Measurements from ENCODE around the gene SLX9.
A peak's percentile ranks its signal among the peaks of the same experiment; 100 is the strongest.

The SLX9 gene

DNA sequence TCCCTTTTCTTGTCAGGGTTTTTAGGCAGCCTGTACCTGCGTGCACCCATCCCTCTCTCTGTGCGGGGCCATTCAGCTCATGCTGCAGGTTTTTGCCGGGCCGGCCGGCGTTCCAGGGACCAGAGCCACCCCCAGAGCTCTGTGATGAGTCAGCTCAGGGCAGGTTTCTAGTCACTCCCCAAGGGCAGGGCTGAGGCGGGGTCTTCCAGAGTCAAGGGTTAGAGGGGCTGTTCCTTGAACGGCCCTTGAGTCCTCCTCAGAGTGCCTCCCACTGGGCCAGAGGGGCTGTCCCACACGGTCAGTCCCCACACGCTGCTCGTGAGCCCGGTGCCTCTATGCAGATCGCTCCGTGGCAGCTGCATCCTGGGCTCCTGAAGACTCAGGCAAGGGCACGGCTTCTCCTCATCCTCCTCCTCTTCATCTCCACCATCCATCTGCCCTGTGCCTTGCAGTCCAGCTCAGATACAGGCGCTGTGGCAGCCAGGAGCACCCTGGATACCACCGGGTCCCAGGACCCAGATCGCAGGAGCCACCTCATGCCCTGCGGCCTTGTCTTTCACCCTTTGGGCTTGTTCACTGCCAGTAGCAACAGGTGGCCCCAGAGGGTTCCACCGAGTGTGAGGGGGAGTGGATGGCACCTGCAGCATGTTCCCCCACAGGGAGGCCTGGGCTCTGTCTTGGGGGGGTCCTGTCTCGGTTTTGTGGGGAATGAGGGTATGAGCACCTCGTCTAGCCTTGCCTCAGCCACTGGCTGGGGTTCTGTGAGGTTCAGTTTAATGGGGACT is 17.4 kb downstream of the SLX9 start:
- FAIRE-seq (no peak), DNase-seq (ENCODE audit: insufficient read length, low spot score) (no peak)

DNA sequence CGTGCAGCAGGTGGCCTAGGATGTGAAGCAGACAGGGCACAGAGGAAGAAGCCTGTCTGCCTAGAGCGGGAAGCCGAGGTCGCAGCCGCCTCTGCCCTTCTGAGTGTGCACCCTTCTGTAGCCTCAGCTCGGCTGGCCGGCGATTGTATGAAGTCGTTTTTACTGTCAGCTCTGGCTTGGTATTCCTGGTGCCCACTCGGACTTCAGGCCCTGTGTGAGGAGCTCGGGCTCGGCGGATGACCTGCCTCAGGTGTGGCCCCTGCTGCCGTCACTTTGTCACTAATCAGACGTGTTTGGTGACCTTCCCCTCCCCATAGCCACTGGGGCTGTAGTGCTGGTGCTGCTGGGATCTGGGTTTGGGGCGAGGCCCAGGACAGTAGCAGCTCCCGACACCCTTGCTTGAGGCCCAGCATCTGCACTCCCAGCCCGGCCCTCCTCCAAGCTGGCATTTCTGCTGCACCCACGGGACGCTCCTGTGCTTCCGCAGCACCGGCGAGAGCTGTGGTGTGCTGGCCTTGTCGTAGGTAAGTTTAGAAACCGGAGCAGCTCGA is 18.1 kb downstream of the SLX9 start:
- DNase-seq (ENCODE audit: insufficient read length, low spot score) (no peak), FAIRE-seq (no peak)

DNA sequence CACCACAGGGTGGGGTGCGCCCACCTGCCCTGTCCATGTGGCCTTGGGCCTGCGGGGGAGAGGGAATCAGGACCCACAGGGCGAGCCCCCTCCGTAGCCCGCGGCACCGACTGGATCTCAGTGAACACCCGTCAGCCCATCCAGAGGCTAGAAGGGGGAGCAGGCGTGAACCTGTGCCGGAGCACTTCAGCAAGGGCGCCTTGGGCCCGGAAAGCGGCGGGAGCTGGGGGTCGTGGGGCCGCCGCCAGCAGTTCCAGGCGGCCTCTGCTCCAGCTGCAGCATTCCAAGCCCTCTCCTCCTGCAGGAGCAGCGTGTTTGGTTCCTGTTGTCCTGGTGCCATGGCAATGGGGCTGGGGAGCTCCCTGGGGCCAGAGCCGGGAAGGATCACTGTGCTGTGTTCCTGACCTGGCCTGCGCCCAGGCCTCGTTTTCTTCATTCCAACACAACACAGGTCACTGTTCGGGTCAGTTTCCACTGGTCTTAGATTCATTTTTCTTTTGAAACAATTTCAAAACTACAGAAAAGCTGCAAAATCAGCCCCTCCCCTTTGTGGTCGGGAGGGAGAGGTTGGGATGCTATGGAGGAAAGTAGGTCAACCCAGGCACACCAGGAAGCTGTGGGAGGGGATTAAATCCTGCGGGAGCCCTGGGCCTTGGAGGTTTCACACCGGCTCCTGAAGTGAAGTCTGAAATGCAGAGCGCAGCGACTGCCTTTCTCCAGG is 18.8 kb downstream of the SLX9 start:
- no peak for FAIRE-seq

DNA sequence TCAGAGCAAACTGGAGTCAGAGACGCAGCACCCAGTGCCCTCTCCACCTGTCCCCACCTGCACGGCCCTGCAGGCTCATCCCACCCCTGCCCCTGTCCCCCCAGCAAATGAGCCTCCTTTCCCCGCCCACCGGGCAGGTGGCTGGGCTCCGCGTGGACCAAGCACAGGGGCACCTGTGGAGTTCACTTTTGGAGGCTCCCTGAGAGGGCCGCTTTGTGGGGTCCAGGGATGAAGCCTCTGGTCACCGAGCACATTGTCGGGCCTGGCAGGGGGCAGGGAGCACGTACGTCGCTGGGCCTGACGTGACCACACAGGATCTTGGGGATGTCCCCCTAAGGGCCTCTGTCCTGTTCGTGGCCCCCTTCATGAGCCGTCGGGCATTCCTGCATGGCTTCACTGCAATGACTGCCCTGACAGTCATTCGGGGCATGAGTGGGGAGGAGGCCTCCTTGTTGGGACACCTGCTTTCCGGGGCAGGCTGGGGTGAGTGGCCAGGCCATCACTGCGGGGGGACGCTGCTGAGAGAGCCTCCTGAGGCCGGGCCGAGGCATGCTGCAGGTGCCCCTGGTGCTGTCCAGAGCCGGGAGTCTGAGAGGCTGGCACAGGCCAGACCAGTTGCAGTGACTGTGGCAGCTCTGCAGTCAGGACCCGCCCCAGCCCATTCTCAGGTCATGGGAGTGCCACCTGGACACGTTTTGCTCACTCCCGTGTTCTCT is 19.7 kb downstream of the SLX9 start:
- DNase-seq (ENCODE audit: insufficient read length, low spot score) (no peak), FAIRE-seq (no peak)

More for the DNA sequence above, 18.8 kb downstream of the SLX9 start:
- no peak for DNase-seq (ENCODE audit: insufficient read length, low spot score)

DNA sequence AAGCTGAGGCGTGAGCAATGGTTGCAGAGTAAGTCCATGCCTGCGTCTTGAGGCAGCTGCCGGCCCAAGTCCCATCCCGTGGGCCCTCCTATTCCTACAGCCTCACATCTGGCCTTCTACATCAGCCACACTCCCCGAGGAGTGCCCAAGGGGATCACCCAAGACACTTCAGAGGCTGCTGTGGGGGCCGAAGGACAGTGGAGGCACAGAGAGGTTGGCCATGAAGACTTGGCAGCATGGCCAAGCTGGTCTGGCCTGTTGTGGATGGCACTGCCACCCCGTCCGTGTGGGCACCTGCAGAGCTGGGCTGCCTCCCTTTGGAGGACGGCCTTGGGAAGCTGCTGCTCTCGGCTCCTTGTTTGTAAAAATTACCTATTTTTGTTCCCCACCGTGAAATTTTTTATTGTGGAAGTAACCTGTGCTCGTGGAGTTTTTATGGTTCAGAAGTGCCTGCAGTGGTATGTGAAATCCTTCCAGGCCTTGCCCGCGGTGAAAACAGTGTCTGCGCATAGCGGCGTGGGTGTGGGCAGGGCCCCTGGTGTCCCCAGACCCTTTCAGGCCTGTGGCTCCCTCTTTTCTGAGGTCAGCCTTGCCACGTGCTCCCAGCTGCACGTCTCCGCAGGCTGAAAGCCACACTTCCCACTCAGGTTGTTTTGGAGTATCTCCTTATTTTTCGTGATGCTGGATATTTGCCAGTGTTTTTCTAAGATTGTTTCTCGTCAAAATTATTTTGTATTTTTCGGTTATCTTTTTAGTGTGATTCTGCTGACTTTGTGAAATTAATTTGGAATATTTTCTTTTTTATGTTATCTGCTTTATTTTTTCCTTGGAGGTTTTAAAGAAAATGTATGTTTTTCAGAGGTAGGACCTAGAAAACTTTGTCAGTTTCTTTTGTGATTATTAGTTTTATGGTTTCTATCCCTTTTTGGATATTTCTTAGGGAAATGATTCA is 20.6 kb downstream of the SLX9 start:
- no peak for FAIRE-seq

DNA sequence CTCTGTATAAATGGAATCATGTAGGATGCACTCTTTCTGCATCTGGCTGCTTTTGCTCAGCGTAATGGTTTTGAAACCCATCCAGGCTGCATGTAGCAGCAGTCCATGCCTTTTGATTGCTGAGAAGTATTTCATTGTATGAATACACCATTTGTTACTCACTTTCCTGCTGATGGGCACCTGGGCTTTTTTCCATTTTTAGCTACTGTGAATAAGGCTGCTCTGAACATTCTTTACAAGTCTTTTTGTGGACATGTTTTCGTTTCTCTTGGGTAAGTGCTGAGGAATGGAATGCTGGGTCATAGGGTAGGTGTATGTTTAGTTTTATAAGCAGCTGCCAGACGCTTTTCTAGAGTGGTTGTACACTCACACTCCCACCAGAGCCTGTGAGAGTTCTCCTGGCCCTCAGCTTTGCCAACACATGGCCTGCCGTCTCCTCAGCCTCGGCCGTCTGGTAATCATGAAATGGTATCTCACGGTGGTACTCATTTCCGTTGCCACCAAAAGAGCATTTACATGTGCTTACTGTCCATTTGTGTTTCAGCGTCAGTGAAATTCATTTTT is 22.7 kb downstream of the SLX9 start:
- no peak for FAIRE-seq
- no peak for DNase-seq (ENCODE audit: insufficient read length, low spot score)

More for the DNA sequence above, 20.6 kb downstream of the SLX9 start:
- no peak for DNase-seq (ENCODE audit: insufficient read length, low spot score)

DNA sequence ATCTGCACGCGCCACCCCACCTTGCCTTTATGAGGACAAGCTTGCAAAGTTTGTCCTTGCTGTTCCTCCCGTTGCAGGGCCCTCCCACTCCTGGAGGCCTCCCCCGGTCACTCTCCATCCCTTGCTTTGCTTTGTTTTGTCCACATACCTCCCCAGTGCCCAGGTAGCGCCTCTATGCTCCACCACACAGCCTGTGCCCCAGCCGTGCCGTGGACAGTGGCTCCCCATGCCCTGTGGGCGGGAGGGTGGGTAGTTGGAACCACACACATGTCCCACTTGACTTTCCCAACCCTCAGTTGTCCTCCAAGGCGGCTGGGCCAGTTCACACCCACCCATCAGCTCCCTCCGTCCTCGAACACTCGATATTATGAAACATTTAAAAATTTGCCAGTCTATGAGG is 24.6 kb downstream of the SLX9 start:
- no peak for DNase-seq (ENCODE audit: insufficient read length, low spot score)
- FAIRE-seq = no peak

DNA sequence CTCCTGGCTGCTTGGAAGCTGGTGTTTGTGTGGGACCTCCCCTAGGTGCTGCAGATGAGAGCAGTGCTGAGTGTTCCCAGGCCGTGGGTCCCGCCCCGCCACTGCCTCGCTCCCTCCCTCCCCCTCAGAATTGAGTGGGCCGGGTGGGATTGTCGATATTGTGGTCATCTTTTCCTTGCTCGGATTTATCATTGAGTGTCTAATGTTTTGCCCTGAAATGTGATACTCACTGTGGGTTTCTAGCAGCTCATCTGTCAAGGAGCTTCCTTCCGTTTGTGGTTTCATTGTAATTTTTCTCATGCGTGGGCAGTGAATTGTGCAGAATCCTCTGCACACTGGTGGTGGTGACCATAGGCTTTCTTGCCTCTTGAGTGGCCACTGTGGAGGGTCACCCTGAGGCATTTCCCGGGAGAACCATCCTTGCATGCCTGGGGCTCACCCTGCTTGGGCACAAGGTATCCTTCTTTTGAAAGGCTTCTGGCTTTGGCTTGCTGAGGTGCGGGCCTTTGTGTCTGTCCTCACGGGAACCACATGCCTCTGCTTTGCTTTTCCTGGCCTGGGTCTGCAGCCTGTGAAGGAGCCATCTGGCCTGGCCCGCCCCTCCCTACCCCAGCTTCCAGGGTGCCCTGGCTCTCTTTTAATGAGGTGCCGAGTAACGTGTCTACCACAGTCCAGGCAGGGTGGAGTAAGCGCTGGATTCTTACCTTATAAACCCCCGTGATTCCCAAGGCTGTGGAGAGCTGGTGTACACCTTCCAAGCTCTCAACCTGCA is 25.6 kb downstream of the SLX9 start:
- DNase-seq (ENCODE audit: insufficient read length, low spot score) (no peak), FAIRE-seq (peak; percentile 47)

DNA sequence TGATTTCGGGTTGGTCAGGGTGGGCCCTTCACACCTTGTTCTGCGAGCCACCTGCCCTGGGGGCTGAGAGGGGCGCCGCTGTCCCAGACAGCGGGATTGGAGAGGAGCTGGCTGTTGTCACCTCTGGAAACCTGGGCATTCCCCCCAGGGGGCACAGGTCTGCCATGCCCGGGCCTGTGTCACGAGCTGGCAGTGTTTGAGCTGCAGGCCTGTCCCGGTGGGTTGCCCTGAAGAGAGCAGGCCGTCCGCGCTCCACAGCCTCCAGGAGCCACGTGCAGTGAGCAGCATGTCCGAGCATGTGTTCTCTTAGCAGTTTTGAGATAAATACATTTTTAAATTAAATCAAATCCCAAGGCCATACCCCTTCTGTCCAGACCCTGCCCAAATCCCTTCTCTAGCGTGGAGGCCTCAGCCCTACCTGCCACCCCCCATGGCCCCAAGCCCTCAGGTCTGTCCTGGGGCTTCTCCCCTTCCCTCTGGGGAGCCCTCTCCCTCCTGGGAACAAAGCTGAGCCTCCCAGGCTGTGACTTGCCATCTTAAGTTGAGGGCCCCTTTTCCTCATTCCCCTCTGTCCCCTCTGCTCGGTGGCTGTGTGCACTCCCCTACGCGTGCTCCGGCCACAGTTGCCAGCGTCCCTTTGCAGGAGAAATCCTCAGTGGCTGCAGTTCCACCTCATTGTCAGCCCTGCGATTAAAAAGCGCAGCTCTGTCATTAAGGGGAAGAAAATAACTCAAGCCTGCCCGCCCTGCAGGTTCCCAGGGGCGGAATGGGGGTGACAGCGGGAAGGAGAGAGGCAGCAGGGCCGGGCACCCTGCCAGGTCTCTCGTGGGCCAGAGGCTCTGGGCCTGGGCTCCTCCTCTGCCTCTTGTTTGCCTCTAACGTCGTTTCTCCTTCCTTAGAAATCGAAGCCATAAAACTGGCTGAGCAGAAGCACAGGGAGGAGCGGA is 26.6 kb downstream of the SLX9 start:
- no peak for FAIRE-seq
- DNase-seq (ENCODE audit: insufficient read length, low spot score) = no peak

DNA sequence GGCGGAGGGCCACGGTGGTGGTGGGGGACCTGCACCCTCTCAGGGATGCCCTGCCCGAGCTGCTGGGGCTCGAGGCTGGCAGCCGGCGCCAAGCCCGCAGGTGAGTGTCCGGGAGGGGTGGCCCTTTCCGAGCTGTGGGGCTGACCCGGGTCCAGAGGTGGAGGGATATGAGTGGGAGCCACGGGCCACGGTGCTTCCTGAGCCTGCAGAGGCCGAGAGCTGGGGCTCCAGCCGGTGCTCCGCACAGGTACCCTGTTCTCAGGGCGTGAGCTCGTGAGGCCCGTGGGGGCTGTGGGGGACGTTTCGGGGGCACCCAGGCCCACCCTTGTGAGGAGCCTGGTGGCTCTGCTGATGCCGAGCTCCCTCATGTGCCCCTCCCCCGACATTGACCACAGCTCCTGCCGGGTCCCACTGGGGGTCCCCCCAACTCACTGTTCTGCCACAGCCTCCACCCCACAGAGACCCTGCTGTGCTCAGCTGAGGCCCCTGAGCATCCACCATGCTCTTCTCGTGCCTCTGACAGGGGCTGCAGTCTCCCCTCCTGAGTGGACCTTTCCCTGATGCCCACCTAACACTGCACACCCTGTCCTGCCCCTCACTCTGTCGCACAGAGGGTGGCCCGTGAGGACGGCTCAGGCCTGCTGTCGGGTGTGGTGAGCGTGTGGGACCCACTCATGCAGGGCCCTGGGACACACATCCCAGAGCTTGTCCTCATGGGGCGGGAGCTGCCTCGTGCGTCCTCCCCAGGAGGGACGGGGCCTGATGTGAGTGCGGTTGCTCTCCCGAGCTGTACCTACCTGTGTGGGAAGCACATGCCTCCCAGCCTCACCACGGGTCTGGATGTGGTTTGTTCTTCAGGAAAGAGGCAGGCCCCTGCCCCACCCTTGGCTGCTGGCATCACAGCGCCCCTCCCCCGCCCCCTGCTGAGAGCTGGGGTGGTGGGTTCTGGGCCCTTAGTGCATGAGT is 27.5 kb downstream of the SLX9 start:
- DNase-seq (ENCODE audit: insufficient read length, low spot score) (no peak), FAIRE-seq (no peak)

DNA sequence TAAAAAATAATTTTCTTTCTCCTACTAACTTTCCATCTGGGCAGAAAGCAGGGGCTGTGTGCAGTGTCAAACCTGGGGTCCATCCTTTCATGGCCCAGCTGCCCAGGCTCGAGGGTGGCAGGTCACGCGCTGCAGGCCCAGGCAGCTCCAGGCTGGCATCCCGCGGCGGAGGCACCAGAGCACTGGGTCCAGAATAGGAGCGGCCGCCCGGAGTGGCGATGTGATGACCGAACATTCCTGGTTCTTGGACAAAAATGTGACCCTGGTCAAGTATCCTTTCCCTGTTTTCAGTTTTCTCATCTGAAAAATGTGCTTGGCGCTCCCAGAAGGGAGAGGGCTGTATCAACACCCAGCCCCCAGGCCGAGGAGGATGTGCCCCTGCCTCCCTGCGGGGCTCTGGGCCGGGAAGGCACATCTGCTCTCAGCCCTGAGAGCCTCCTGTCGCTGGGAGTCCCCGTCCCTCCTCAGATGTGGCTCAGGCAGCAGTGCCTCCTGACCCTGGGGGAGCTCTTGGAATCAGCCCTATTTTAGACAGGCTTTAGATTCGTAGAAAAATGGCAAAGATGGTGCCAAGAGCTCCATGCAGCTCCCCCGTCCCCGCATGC is 29.3 kb downstream of the SLX9 start:
- DNase-seq (ENCODE audit: insufficient read length, low spot score) = no peak
- FAIRE-seq = no peak

DNA sequence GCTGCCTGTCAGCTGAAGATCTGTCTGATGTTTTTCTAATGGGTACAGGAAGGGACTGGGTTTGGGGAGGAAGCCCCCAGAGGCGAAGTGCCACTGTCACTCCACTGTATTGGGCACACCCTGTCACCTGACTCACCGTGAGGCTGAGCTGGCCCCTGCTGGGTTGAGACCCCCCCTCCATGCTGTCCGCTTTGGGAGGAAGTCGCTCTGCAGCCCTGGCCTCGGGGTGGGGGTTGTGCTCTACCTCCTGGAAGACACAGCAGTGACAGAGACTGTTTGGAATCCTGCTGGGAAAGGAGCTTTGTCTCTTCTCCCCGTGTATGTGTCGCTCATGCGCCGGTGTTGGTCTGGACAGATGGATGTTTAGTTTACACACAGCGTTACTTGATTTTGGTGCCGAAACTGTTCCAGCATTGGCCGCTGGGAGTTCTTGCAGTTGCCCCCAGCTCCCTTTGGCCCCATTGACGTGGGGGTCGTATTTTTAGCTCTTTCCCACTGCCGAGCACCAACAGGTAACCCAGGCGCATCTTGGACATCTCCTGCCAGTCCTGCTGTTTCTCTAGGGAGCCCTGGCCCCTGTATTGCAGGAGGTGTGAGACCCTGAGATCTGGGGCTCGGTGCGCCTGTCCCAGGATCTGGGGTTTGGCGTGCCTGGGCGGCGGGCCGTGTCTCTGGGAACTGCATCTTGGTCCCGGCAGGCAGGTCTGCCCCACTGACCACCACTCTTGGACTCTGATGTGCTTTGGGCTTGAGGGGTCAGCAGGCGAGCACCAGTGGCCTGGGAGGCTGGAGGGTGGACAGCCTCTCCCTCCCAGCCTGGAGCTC is 30.3 kb downstream of the SLX9 start:
- no peak for DNase-seq (ENCODE audit: insufficient read length, low spot score)

DNA sequence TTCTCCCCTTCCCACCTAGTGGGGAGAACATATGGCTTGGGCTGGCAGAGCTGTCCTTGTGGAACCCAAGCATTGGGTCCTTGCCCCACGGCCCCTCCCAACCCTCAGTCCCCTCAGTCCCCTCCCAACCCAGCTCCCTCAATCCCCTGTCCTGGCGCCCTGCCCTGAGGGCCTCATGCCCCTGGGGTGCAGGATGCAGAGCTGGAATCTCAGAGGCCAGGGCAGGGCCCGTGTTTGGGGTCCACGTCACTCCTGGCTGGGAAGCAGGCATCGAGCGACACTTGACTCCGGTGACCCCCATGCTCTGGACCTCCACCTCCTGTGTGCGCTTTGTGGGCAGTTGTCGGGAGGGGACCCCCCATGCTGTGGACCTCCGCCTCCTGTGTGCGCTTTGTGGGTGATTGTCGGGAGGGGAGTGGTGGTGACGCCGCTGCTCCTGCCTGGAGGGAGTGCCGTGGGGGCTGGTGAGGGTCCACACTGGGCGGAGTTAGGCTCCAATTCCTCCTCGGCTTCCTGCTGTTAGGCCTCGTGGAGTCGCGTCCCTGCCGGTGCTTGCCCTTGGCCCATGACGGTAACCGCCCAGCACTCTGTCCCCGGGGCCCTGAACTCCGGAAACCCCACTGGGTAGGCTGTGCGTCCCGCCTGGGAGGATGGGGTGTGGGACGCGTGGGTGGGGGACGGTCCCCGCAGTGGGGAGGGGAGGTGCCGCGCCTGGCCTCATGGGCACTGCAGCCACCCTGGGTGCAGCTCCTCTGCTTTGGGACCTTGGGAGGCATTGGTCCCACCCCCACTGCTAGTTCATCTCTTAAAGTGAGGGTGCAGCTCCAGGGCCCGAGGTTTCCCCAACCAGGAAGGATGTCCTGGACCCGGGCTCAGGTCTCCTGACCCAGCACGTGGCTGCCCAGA is 31.2 kb downstream of the SLX9 start:
- DNase-seq (ENCODE audit: insufficient read length, low spot score) (no peak), FAIRE-seq (no peak)

More for the DNA sequence above, 30.3 kb downstream of the SLX9 start:
- no peak for FAIRE-seq

DNA sequence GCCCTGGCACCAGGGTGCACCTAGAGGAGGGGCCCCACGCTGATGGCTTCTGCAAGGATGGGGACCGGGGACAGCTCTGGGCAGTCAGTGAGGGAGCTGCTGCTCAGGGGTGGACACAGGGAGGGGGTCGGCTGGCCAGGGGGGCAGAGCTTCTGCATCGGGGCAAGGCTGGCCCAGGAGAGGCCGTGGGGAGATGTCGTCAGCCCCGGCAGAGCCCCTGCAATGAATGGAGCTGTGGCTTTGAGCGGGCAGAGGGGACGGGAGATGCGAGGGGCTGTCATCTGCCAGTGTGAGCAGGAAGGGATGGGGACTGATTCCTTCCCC is 31.8 kb downstream of the SLX9 start:
- DNase-seq (ENCODE audit: insufficient read length, low spot score) (no peak), FAIRE-seq (no peak)

All from GM19239 (cell line).